ENCODE results near the gene PAFAH1B2.

DNA sequence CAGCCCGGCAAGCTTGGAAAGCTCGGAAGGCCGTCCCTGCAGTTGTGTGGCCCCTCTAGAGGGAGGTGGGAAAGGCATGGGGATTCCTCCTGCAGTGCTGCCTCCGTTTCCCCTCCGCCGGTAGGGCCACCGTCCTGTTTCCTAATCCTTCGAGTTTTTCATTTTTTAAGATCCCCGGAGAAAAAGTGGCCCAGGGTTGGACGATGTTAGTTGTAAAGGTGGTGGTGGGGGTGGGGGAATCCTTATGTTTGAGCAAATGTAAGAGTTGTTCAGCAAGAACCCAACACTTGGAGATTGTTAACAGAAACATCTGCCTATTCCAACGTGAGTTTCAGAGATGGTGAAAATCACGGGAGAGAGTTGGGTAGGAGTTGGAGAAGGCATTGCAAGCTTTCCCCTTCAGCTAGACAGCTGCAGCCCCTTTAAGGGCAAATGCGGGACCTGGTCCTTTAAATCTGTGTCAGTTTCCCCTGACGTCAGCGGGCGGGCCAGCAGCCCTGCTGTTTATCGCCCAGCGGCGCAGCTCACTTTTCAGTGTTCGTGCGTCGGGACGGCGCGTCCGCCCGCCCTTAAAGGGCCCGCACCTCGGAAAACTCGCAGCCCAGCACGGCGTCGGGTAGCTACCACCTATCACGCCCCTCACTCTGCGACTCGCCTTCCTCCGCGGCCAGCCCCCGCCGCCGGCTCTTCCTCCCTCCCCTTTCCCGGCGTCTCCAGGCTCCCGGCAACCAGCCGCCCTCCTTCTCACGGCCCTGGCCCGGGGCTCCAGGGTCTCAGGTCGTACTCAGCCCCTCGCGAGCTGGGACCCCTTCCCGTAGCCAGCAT is 34.3 kb downstream of the PAFAH1B2 start, which contains the start of gene SIDT2:
- no peak for TF ChIP-seq CTCF (conservative IDR thresholded peaks at IDR 0.05; ENCODE audit: low read depth, low read length)
- TF ChIP-seq EZH2 (IDR thresholded peaks at IDR 0.05; ENCODE audit: borderline replicate concordance, low read depth, low read length, poor library complexity, severe bottlenecking) = no peak
